Measurements from ENCODE around the gene DGAT2. TPM values are rescaled to one million over a fixed set of nuclear protein-coding genes. Genes with fewer than 3 reads are reported as not detected.

Gene DGAT2
- total and polyA plus RNA-seq, 2 donors from 2014 or later, result 1.4 to 7.0 TPM

GRCh38 chr11:75785187-75785586 is 16.6 kb downstream of the DGAT2 start:
- no peaks in the 10 kb centered on the region for H3K27me3 ChIP-seq (ENCODE audit: control insufficient read depth, insufficient read depth, low read length)
- no peak for TF ChIP-seq CTCF (IDR thresholded peaks at IDR 0.05; ENCODE audit: borderline replicate concordance, extremely low read depth, insufficient read depth)
- intact Hi-C loops (cut with DNase I), result no loop called here
- no peak overlapping the region for H3K4me3 ChIP-seq (ENCODE audit: low read length in 3 of 3)
- DNase-seq, result peak in 1 of 5 donors; percentile 52
- no peak overlapping the region for H3K9ac ChIP-seq (ENCODE audit: low read length in 3 of 3)
- H3K27ac ChIP-seq (ENCODE audit: low read depth in 2 of 2, low read length in 2 of 2), result no peak overlapping the region
- H3K9me3 ChIP-seq (ENCODE audit: control insufficient read depth in 2 of 3, insufficient read depth in 1 of 3, low read length in 3 of 3), result no peaks in the 10 kb centered on the region
- peaks cover 0 to 5% (median 2%) of the 10 kb centered on the region in 3 donors for H3K4me1 ChIP-seq (ENCODE audit: control insufficient read depth in 2 of 3, insufficient read depth in 2 of 3, low read depth in 1 of 3, low read length in 3 of 3)
- no peaks in the 10 kb centered on the region for H3K36me3 ChIP-seq (ENCODE audit: control insufficient read depth in 2 of 3, insufficient read depth in 3 of 3, low read length in 3 of 3)
- no peak for FAIRE-seq

GRCh38 chr11:75786101-75786736 is 17.6 kb downstream of the DGAT2 start:
- no peaks in the 10 kb centered on the region for H3K27me3 ChIP-seq (ENCODE audit: control insufficient read depth, insufficient read depth, low read length)
- peaks cover 0 to 5% (median 2%) of the 10 kb centered on the region in 3 donors for H3K4me1 ChIP-seq (ENCODE audit: control insufficient read depth in 2 of 3, insufficient read depth in 2 of 3, low read depth in 1 of 3, low read length in 3 of 3)
- intact Hi-C loops (cut with DNase I), result no loop called here
- FAIRE-seq (no peak), DNase-seq (peak; percentile 79 to 83 (median 82))
- no peak overlapping the region for H3K27ac ChIP-seq (ENCODE audit: low read depth in 2 of 2, low read length in 2 of 2)
- H3K4me3 ChIP-seq (ENCODE audit: low read length in 3 of 3), result no peak overlapping the region
- no peaks in the 10 kb centered on the region for H3K36me3 ChIP-seq (ENCODE audit: control insufficient read depth in 2 of 3, insufficient read depth in 3 of 3, low read length in 3 of 3)
- no peak overlapping the region for H3K9ac ChIP-seq (ENCODE audit: low read length in 3 of 3)
- TF ChIP-seq CTCF (IDR thresholded peaks at IDR 0.05; ENCODE audit: borderline replicate concordance, extremely low read depth, insufficient read depth), result no peak
- no peaks in the 10 kb centered on the region for H3K9me3 ChIP-seq (ENCODE audit: control insufficient read depth in 2 of 3, insufficient read depth in 1 of 3, low read length in 3 of 3)

- no peak overlapping the region for H3K27ac ChIP-seq (ENCODE audit: low read depth in 2 of 2, low read length in 2 of 2)
- H3K27me3 ChIP-seq (ENCODE audit: control insufficient read depth, insufficient read depth, low read length), result no peaks in the 10 kb centered on the region
- H3K4me1 ChIP-seq (ENCODE audit: control insufficient read depth in 2 of 3, insufficient read depth in 2 of 3, low read depth in 1 of 3, low read length in 3 of 3), result peaks cover 0 to 5% (median 2%) of the 10 kb centered on the region in 3 donors
- no peak for DNase-seq
- H3K9ac ChIP-seq (ENCODE audit: low read length in 3 of 3), result no peak overlapping the region
- TF ChIP-seq CTCF (IDR thresholded peaks at IDR 0.05; ENCODE audit: borderline replicate concordance, extremely low read depth, insufficient read depth), result no peak
- no peaks in the 10 kb centered on the region for H3K36me3 ChIP-seq (ENCODE audit: control insufficient read depth in 2 of 3, insufficient read depth in 3 of 3, low read length in 3 of 3)
- H3K4me3 ChIP-seq (ENCODE audit: low read length in 3 of 3), result no peak overlapping the region
- intact Hi-C loops (cut with DNase I), result no loop called here
- no peaks in the 10 kb centered on the region for H3K9me3 ChIP-seq (ENCODE audit: control insufficient read depth in 2 of 3, insufficient read depth in 1 of 3, low read length in 3 of 3)
- no peak for FAIRE-seq
Observed at GRCh38 chr11:75789521-75789920, 20.9 kb downstream of the DGAT2 start.

All from kidney (tissue), 14 donors.